Mucosa of rectum (tissue), 2 donors: ENCODE measurements around the gene MTHFD1L.

ENCODE experiments used
- H3K27ac ChIP-seq, 2 donors: one replicate each; pipeline ENCODE4 v1.7.0; 2013; ENCODE audit warnings: inconsistent platforms in 2 of 2, low read depth in 2 of 2, low read length in 2 of 2
- H3K27me3 ChIP-seq, 2 donors: one replicate each; pipeline ENCODE4 v1.7.0; 2013; ENCODE audit warnings: low read length in 2 of 2; ENCODE audit not compliant: control insufficient read depth in 2 of 2, insufficient read depth in 2 of 2
- H3K36me3 ChIP-seq, 2 donors: one replicate each; pipeline ENCODE4 v1.7.0; 2013; ENCODE audit warnings: low read length in 2 of 2; ENCODE audit not compliant: control insufficient read depth in 2 of 2, insufficient read depth in 2 of 2
- H3K4me1 ChIP-seq, 2 donors: one replicate each; pipeline ENCODE4 v1.7.0; 2013; ENCODE audit warnings: low read length in 2 of 2, mild to moderate bottlenecking in 1 of 2; ENCODE audit not compliant: control insufficient read depth in 2 of 2, insufficient read depth in 2 of 2
- H3K4me3 ChIP-seq, 2 donors: one replicate each; pipeline ENCODE4 v1.7.0; 2013; ENCODE audit warnings: low read length in 2 of 2
- H3K9ac ChIP-seq, 2 donors: one replicate each; pipeline ENCODE4 v1.7.0; 2013; ENCODE audit warnings: low read length in 2 of 2, low read depth in 1 of 2, mild to moderate bottlenecking in 1 of 2
- H3K9me3 ChIP-seq, 2 donors: one replicate each; pipeline ENCODE4 v1.7.0; 2013; ENCODE audit warnings: low read length in 2 of 2; ENCODE audit not compliant: control insufficient read depth in 2 of 2
- donor health status: healthy.
- donor health status: Normal muscosa, but diverticular disease.

MTHFD1L gene

DNA sequence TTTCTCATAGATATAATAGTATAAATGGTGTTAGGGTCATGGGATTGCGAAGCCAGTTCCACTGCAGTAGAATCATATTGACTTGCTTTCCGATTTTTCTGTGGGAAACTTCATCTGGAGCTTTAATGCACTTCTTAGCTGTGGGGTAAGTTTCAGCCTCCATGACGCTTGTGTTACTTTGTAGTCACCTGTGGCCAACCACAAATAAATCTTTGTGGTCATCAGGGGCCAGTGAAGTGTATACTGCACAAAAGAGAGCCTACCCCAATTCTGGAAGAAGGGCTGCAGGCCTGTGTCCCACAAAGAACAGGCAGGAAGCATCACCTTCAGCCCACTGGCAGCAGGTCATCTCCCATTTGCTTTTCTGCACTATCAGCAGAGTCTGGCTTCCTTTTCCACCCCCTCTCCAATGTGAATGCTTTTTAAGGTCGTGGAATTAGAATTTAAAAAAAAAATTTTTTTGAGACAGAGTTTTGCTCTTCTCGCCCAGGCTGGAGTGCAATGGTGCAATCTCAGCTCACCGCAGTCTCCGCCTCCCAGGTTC lies 32.0 kb downstream of the MTHFD1L start:
- Histone ChIP-seq H3K36me3 (no peaks in the 10 kb centered on the region), H3K9ac (no peak overlapping the region), H3K4me1 (peaks cover 5% of the 10 kb centered on the region in 2 donors), H3K4me3 (no peak overlapping the region), H3K27me3 (no peaks in the 10 kb centered on the region), H3K27ac (no peak overlapping the region), H3K9me3 (no peaks in the 10 kb centered on the region)

GRCh38 chr6:150898399-150899170 lies 33.1 kb downstream of the MTHFD1L start:
- no peaks in the 10 kb centered on the region for H3K36me3 ChIP-seq
- peaks cover 5% of the 10 kb centered on the region in 2 donors for H3K4me1 ChIP-seq
- H3K9ac ChIP-seq, result no peak overlapping the region
- H3K27me3 ChIP-seq, result no peaks in the 10 kb centered on the region
- H3K4me3 ChIP-seq, result peak overlapping the region in 1 of 2 donors; percentile 26
- H3K27ac ChIP-seq, result no peak overlapping the region
- no peaks in the 10 kb centered on the region for H3K9me3 ChIP-seq

DNA sequence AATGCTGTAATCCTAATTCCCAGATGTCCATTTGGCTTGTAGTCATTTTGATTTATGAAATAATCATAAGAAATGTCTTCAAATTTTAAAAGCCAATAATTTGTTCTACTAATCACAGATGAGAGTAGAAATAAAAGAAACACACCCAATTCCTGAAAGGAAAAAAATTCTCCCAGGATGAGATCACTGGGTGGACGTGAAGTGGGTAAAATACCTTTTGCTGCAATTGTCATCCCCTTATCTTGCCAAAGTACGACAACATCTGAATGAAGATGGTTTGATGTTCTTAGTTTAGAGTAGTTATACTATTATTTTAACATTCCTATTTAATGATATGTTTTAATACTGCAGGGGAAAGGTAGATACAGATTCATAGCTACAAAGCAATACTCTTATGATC lies 33.7 kb downstream of the MTHFD1L start:
- H3K27ac ChIP-seq, result no peak overlapping the region
- no peak overlapping the region for H3K4me3 ChIP-seq
- H3K9ac ChIP-seq, result no peak overlapping the region
- H3K9me3 ChIP-seq, result no peaks in the 10 kb centered on the region
- H3K27me3 ChIP-seq, result no peaks in the 10 kb centered on the region
- peaks cover 5% of the 10 kb centered on the region in 2 donors for H3K4me1 ChIP-seq
- no peaks in the 10 kb centered on the region for H3K36me3 ChIP-seq

DNA sequence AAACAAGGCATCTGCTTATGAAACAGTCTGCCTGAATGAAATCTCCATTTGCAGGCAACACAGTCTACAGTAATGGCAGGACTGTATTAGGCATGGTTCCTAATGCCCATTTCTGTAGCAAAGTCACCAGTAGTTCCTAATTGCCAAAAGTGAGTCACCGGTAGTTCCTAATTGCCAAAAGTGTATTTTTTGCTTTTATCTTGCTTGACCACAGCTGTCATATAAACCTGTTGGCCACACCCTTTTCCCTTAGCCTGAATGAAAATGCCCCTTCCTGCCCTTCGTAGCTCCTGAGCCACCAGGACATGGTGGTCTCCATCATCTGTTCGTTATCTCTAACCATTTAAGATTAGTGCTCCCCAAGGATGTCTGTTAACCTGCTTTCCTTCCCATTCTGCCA lies 34.5 kb downstream of the MTHFD1L start:
- peaks cover 2 to 5% of the 10 kb centered on the region in 2 donors for H3K4me1 ChIP-seq
- no peaks in the 10 kb centered on the region for H3K27me3 ChIP-seq
- no peak overlapping the region for H3K27ac ChIP-seq
- H3K4me3 ChIP-seq, result no peak overlapping the region
- H3K9me3 ChIP-seq, result no peaks in the 10 kb centered on the region
- no peak overlapping the region for H3K9ac ChIP-seq
- H3K36me3 ChIP-seq, result no peaks in the 10 kb centered on the region

- Histone ChIP-seq H3K36me3 (peaks cover 0 to 2% of the 10 kb centered on the region in 2 donors), H3K4me1 (peaks cover 0 to 3% of the 10 kb centered on the region in 2 donors), H3K9ac (no peak overlapping the region), H3K27ac (no peak overlapping the region), H3K27me3 (no peaks in the 10 kb centered on the region), H3K4me3 (no peak overlapping the region), H3K9me3 (no peaks in the 10 kb centered on the region)
These were observed 36.8 kb downstream of the MTHFD1L start for GRCh38 chr6:150902142-150902776.

DNA sequence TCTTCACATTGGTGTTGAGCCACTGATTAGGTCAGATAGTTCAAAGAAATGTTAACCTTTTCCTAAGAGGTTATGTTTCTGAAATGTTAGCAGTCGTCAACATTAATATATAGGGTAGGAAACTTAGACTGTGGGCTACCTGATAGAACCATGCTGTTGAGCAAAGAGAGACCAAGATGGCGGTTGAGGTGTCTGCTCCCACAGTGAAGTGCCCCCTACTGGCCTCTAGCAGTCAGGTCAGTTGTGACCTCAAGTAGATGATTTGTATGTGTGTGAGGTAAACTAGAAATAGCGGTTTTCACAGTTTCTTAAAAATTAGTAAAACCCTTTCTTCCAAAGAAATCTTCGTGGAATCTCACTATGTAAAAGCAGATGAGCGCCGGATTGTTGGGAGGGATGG lies 40.3 kb downstream of the MTHFD1L start:
- Histone ChIP-seq H3K4me3 (no peak overlapping the region), H3K4me1 (no peaks in the 10 kb centered on the region), H3K9me3 (no peaks in the 10 kb centered on the region), H3K27me3 (no peaks in the 10 kb centered on the region), H3K27ac (no peak overlapping the region), H3K9ac (no peak overlapping the region), H3K36me3 (peaks cover 0 to 2% of the 10 kb centered on the region in 2 donors)

- Histone ChIP-seq H3K27me3 (no peaks in the 10 kb centered on the region), H3K9me3 (no peaks in the 10 kb centered on the region), H3K27ac (no peak overlapping the region), H3K9ac (no peak overlapping the region), H3K4me3 (no peak overlapping the region), H3K36me3 (peaks cover 0 to 2% of the 10 kb centered on the region in 2 donors), H3K4me1 (no peaks in the 10 kb centered on the region)
These were observed 41.3 kb downstream of the MTHFD1L start for GRCh38 chr6:150906641-150907326.

GRCh38 chr6:150907383-150907782 lies 41.9 kb downstream of the MTHFD1L start:
- H3K27ac ChIP-seq, result no peak overlapping the region
- H3K9me3 ChIP-seq, result no peaks in the 10 kb centered on the region
- no peak overlapping the region for H3K9ac ChIP-seq
- H3K4me1 ChIP-seq, result no peaks in the 10 kb centered on the region
- H3K4me3 ChIP-seq, result no peak overlapping the region
- peaks cover 0 to 2% of the 10 kb centered on the region in 2 donors for H3K36me3 ChIP-seq
- no peaks in the 10 kb centered on the region for H3K27me3 ChIP-seq

DNA sequence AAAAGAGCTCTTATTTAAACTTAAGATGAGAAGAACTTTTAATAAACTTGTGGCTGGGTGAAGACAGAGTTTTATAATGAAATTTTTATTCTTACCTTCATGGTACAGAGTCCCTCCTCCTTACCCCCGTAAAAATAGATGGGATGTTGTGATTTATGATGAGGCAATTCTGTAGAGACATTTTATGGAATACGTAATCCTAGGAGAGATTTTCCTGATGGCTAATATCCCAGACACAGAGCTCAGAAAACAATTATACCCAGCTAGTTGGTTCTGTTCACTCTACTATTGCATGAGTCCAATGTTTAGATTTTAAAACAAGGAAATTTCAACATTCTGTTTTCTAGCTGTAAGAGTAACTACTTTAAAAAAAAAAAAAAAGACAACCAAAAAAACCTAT lies 43.4 kb downstream of the MTHFD1L start:
- Histone ChIP-seq H3K4me3 (no peak overlapping the region), H3K27ac (no peak overlapping the region), H3K9ac (no peak overlapping the region), H3K9me3 (no peaks in the 10 kb centered on the region), H3K36me3 (peaks cover 0 to 2% of the 10 kb centered on the region in 2 donors), H3K4me1 (no peaks in the 10 kb centered on the region), H3K27me3 (no peaks in the 10 kb centered on the region)

GRCh38 chr6:150910561-150910960 lies 45.1 kb downstream of the MTHFD1L start:
- H3K9ac ChIP-seq, result no peak overlapping the region
- no peak overlapping the region for H3K4me3 ChIP-seq
- no peaks in the 10 kb centered on the region for H3K27me3 ChIP-seq

More at GRCh38 chr6:150910561-150910960, 45.1 kb downstream of the MTHFD1L start:
- Histone ChIP-seq H3K9me3 (no peaks in the 10 kb centered on the region), H3K36me3 (peaks cover 0 to 2% of the 10 kb centered on the region in 2 donors), H3K27ac (no peak overlapping the region), H3K4me1 (no peaks in the 10 kb centered on the region)
